DND-41 (cell line): ENCODE measurements around the gene FAM98B.

Experiments used
- ATAC-seq: fragments of 200-7000 bp; cut with Tn5 transposase; 3 replicates; pipeline ENCODE4 v1.9.1; 2021; ENCODE audit warnings: low read depth; ENCODE audit not compliant: insufficient read depth
- DNase-seq: peaks from one replicate; pipeline ENCODE4 v3.0.0-alpha.2; 2020
- H2AFZ ChIP-seq: 2 replicates; pipeline ENCODE4 v1.6.0; 2012; ENCODE audit warnings: low read depth, low read length
- H3K27ac ChIP-seq: 2 replicates; pipeline ENCODE4 v1.5.1; 2012; ENCODE audit warnings: low read length, inconsistent platforms
- H3K27me3 ChIP-seq: fragments of 200-600 bp; sonication (generic); 2 replicates; pipeline ENCODE4 v1.6.0; 2012; ENCODE audit warnings: low read length, mild to moderate bottlenecking, inconsistent platforms; ENCODE audit not compliant: insufficient read depth, poor library complexity
- H3K36me3 ChIP-seq: 2 replicates; pipeline ENCODE4 v1.5.1; 2012; ENCODE audit warnings: low read length, inconsistent platforms; ENCODE audit not compliant: insufficient read depth
- H3K4me1 ChIP-seq: 2 replicates; pipeline ENCODE4 v1.5.1; 2012; ENCODE audit warnings: mild to moderate bottlenecking, low read length; ENCODE audit not compliant: insufficient read depth
- H3K4me2 ChIP-seq: 2 replicates; pipeline ENCODE4 v1.6.0; 2012; ENCODE audit warnings: mild to moderate bottlenecking, moderate library complexity, low read length, inconsistent platforms; ENCODE audit not compliant: insufficient read depth
- H3K4me3 ChIP-seq, 2 experiments: fragments of 200-600 bp in 1 of 2; shearing (Covaris generic) in 1 of 2; 2 replicates each; pipeline ENCODE4 v1.5.1; 2012 to 2016; ENCODE audit warnings: inconsistent platforms in 2 of 2, low read length in 2 of 2, mild to moderate bottlenecking in 2 of 2, low read depth in 1 of 2, moderate library complexity in 1 of 2
- H3K79me2 ChIP-seq: 2 replicates; pipeline ENCODE4 v1.6.0; 2012; ENCODE audit warnings: low read length, inconsistent platforms; ENCODE audit not compliant: insufficient read depth
- H3K9ac ChIP-seq: 2 replicates; pipeline ENCODE4 v1.6.0; 2012; ENCODE audit warnings: low read depth, mild to moderate bottlenecking, inconsistent platforms, low read length, moderate library complexity
- H3K9me3 ChIP-seq: 2 replicates; pipeline ENCODE4 v1.5.1; 2012; ENCODE audit warnings: low read length, moderate library complexity, mild to moderate bottlenecking, inconsistent platforms; ENCODE audit not compliant: insufficient read depth, severe bottlenecking
- H4K20me1 ChIP-seq: 2 replicates; pipeline ENCODE4 v1.6.0; 2012; ENCODE audit warnings: low read length; ENCODE audit not compliant: insufficient read depth
- EZH2 ChIP-seq: IDR thresholded peaks from 3 replicates; pipeline ENCODE4 v1.6.1; 2012; ENCODE audit warnings: borderline replicate concordance, low read depth, mild to moderate bottlenecking, moderate library complexity, low read length, inconsistent platforms; ENCODE audit not compliant: severe bottlenecking
- TF ChIP-seq, protein P1 (sequence below): IDR thresholded peaks from 2 replicates; pipeline ENCODE4 v1.5.1; 2012; ENCODE audit warnings: borderline replicate concordance, low read length, moderate library complexity, mild to moderate bottlenecking; ENCODE audit not compliant: poor library complexity, severe bottlenecking; ENCODE audit errors: extremely low read depth

The FAM98B gene

DNA sequence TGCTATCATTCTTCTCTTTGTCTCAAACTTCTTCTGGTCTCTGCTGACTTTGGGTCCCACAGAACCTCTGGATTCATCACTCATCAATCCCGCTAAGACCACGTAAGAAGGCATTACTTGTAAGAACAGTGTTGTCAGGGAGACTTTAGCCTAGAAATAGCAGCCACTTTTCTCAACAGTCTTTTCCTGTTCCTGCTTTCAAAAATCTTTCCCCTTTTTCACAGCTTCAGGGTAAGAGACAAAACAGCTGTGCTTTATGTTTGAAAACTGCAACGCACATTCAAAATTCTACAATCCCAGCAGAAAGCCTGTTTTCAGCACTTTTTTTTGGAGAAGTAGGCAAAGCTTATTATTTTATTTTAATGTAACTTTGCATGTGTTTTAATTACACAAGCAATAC is 42.0 kb upstream of the FAM98B start:
- H3K9ac ChIP-seq: no peak overlapping the region
- no peaks in the 10 kb centered on the region for H3K36me3 ChIP-seq
- no peaks in the 10 kb centered on the region for H3K9me3 ChIP-seq
- peaks cover 9% of the 10 kb centered on the region for H3K27me3 ChIP-seq
- H3K4me3 ChIP-seq: no peak overlapping the region
- TF ChIP-seq, protein P1, sequence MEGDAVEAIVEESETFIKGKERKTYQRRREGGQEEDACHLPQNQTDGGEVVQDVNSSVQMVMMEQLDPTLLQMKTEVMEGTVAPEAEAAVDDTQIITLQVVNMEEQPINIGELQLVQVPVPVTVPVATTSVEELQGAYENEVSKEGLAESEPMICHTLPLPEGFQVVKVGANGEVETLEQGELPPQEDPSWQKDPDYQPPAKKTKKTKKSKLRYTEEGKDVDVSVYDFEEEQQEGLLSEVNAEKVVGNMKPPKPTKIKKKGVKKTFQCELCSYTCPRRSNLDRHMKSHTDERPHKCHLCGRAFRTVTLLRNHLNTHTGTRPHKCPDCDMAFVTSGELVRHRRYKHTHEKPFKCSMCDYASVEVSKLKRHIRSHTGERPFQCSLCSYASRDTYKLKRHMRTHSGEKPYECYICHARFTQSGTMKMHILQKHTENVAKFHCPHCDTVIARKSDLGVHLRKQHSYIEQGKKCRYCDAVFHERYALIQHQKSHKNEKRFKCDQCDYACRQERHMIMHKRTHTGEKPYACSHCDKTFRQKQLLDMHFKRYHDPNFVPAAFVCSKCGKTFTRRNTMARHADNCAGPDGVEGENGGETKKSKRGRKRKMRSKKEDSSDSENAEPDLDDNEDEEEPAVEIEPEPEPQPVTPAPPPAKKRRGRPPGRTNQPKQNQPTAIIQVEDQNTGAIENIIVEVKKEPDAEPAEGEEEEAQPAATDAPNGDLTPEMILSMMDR: no peak
- TF ChIP-seq EZH2: no peak
- H3K27ac ChIP-seq: no peak overlapping the region
- no peaks in the 10 kb centered on the region for H4K20me1 ChIP-seq
- ATAC-seq (no peak), DNase-seq (no peak)
- no peak overlapping the region for H2AFZ ChIP-seq
- no peak overlapping the region for H3K4me2 ChIP-seq
- H3K4me1 ChIP-seq: no peaks in the 10 kb centered on the region
- no peaks in the 10 kb centered on the region for H3K79me2 ChIP-seq

DNA sequence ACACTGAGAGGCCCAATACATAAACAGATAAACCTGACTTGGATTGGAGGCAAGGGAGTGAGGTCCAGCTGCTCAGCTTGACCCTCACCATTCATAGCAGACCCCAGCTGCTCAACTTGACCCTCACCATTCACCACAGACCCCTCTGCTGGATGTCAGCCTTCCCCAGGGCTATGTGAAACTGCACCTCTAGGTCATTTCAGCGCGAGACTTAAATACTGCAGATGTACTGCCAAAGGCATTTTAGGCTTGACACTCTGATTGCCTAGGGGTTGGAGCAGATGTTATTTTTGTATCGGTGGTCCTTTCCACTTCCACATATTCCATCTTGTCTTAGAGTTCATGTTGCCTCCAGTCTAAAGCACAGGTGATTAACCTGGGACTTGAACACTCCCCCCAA is 41.5 kb upstream of the FAM98B start:
- H3K4me3 ChIP-seq: no peak overlapping the region
- DNase-seq (no peak), ATAC-seq (no peak)
- H3K27ac ChIP-seq: no peak overlapping the region
- no peak overlapping the region for H3K4me2 ChIP-seq
- H3K79me2 ChIP-seq: no peaks in the 10 kb centered on the region
- no peaks in the 10 kb centered on the region for H3K9me3 ChIP-seq
- no peak overlapping the region for H2AFZ ChIP-seq
- H3K27me3 ChIP-seq: peaks cover 9% of the 10 kb centered on the region
- H3K4me1 ChIP-seq: no peaks in the 10 kb centered on the region
- TF ChIP-seq, protein P1: no peak
- no peak for TF ChIP-seq EZH2
- no peak overlapping the region for H3K9ac ChIP-seq
- no peaks in the 10 kb centered on the region for H4K20me1 ChIP-seq
- no peaks in the 10 kb centered on the region for H3K36me3 ChIP-seq

DNA sequence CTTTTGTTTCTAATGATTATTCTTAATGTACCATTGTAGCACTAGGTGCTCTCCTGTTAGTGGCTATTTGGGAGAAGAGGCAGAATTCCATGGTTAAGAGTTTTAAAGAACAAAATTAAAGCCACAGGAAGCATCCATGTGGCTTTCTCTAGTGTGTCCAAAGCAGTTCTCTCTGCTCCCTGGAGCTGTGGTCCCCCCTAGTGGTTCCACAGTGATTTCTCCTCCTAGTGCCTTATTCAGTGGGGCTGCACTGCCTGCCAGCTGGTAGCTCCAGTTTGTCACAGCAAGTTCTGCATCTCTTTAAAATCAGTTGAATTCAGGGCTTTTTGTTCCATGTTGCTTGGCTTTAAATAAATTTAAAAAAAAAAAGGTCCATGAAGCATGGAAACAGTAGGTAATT is 39.6 kb upstream of the FAM98B start:
- Histone ChIP-seq H2AFZ (no peak overlapping the region), H4K20me1 (no peaks in the 10 kb centered on the region), H3K27ac (no peak overlapping the region), H3K4me3 (no peak overlapping the region), H3K27me3 (peaks cover 9% of the 10 kb centered on the region), H3K9me3 (no peaks in the 10 kb centered on the region), H3K79me2 (no peaks in the 10 kb centered on the region), H3K4me2 (no peak overlapping the region), H3K4me1 (no peaks in the 10 kb centered on the region), H3K36me3 (no peaks in the 10 kb centered on the region), H3K9ac (no peak overlapping the region)
- ATAC-seq (peak; percentile 58; the same call in 1 of the 3 replicates), DNase-seq (peak; percentile 14)
- TF ChIP-seq, protein P1: peak; percentile 54
- no peak for TF ChIP-seq EZH2

DNA sequence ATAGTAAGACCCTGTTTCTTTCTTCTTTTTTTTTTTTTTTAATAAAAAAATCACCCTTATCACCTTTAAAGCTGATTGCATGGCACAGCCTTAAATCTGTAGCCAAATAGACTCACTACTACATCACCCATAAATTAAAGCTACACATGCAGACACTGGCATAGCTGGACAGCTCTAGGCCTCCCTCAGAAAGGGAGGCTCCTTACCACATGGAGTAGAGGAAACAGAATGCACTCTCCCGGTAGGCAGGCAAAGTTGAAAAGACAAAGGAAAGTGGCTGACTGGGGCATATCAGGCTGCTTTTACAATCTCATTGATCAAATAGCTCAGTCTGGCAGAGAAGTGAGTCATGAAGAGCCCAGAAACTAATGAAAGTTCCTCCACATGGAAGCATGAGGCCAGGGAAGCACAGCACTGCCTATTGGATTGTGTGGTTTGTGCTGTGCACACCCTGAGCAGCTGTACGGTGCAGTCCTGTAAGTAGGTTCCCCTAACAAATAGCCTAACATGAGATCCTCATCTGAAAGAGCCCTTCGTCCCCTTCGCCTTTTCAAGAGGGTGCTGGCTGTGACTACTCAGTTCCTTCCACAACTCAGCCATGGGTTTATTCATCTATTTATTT is 32.7 kb upstream of the FAM98B start:
- Histone ChIP-seq H3K36me3 (no peaks in the 10 kb centered on the region), H3K9ac (no peak overlapping the region), H3K4me2 (no peak overlapping the region), H3K79me2 (no peaks in the 10 kb centered on the region), H4K20me1 (no peaks in the 10 kb centered on the region), H3K27ac (no peak overlapping the region), H3K9me3 (no peaks in the 10 kb centered on the region), H3K4me1 (no peaks in the 10 kb centered on the region), H3K4me3 (no peak overlapping the region), H2AFZ (no peak overlapping the region), H3K27me3 (peaks cover 4% of the 10 kb centered on the region)
- DNase-seq (no peak), ATAC-seq (no peak)
- no peak for TF ChIP-seq EZH2
- TF ChIP-seq, protein P1: no peak
